Calu3 (cell line): ENCODE results near the gene PHKA2. TPM values are rescaled to one million over a fixed set of nuclear protein-coding genes. Genes with fewer than 3 reads are reported as not detected.

Experiments used
- BruUV-seq: library from RNA; stranded (reverse); fragments of 400-500 nt; replicated peaks from 2 replicates; lab custom pipeline; 2021; lab: Mats Ljungman, UMichigan
- CTCF ChIA-PET: fragments of 300-600 bp; sonication (Branson Sonifier 250); formaldehyde crosslinking; loops from one replicate; lab custom pipeline; 2022; ENCODE audit warnings: antibody characterized with exemption; lab: Charles Lee
- DNase-seq: peaks from one replicate; pipeline ENCODE4 v3.0.0; 2022
- H3K27ac Mint-ChIP-seq: one replicate; pipeline ENCODE4 v1.8.0; 2022; ENCODE audit warnings: mixed read lengths; ENCODE audit not compliant: unreplicated experiment
- H3K27me3 Mint-ChIP-seq: one replicate; pipeline ENCODE4 v1.8.0; 2022; ENCODE audit warnings: mixed read lengths; ENCODE audit not compliant: unreplicated experiment
- H3K36me3 Mint-ChIP-seq: one replicate; pipeline ENCODE4 v1.8.0; 2022; ENCODE audit warnings: mild to moderate bottlenecking, moderate library complexity, mixed read lengths; ENCODE audit not compliant: insufficient read depth, unreplicated experiment
- H3K4me1 Mint-ChIP-seq: one replicate; pipeline ENCODE4 v1.8.0; 2022; ENCODE audit warnings: mild to moderate bottlenecking, low read depth, mixed read lengths; ENCODE audit not compliant: unreplicated experiment
- H3K4me3 Mint-ChIP-seq: one replicate; pipeline ENCODE4 v1.8.0; 2022; ENCODE audit warnings: mild to moderate bottlenecking, low read depth, moderate library complexity, mixed read lengths; ENCODE audit not compliant: unreplicated experiment
- H3K9me3 Mint-ChIP-seq: one replicate; pipeline ENCODE4 v1.8.0; 2022; ENCODE audit warnings: low read depth, mixed read lengths; ENCODE audit not compliant: unreplicated experiment
- CTCF ChIP-seq: fragments of 200-600 bp; IDR thresholded peaks from one replicate; pipeline ENCODE4 v1.8.0; 2022; ENCODE audit warnings: antibody characterized with exemption; ENCODE audit not compliant: unreplicated experiment
- intact Hi-C: fragments of 100-400 bp; cut with micrococcal nuclease; formaldehyde crosslinking; loops from one replicate; pipeline ENCODE4 v1.10.0; 2022; ENCODE audit not compliant: unreplicated experiment
- total RNA-seq: library from RNA; stranded (reverse); gene quantifications from 2 replicates; pipeline ENCODE4 v1.2.3, GENCODE V29; 2022

The PHKA2 gene
- total RNA-seq, 1 experiment from 2014 or later = 47.6 TPM

- BruUV-seq = no TSS peak
- H3K9me3 Mint-ChIP-seq = no peaks in the 10 kb centered on the region
- DNase-seq = no peak
- intact Hi-C loops = loop anchor here (5.0 kb wide), 2 partner anchors 70 to 395 kb away; no protein-coding TSS in a partner anchor
- no peak overlapping the region for H3K4me3 Mint-ChIP-seq
- CTCF ChIA-PET = interaction anchor here (0.6 kb wide), 1 partner anchor 15 kb away, joined by 4 read pairs; no protein-coding TSS in a partner anchor
- H3K27ac Mint-ChIP-seq = no peak overlapping the region
- no peaks in the 10 kb centered on the region for H3K27me3 Mint-ChIP-seq
- H3K4me1 Mint-ChIP-seq = no peaks in the 10 kb centered on the region
- H3K36me3 Mint-ChIP-seq = peaks cover 10% of the 10 kb centered on the region
- TF ChIP-seq CTCF = no peak
Observed at GRCh38 chrX:18937173-18937572, 46.7 kb downstream of the PHKA2 start.

DNA sequence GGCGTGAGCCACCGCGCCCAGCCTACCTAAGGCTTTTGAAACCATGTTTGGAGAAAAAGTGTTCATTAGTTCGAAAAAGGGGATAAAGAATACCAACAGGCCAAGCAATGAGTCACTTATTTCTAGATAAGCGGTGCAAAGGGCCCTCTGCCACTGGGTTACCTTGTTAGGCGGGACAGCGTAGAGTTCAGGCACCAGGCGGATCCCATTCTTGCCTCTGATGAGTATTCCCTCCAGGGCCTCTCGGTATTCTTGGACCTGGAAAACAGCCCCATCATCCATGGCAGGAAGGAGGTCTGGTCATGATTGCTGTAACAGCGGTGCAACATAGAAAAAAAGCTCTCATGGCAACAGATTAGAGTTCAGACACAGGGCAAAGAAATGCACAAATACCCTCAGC lies 48.0 kb downstream of the PHKA2 start:
- Mint-ChIP-seq H3K9me3 (no peaks in the 10 kb centered on the region), H3K27ac (no peak overlapping the region), H3K36me3 (peaks cover 10% of the 10 kb centered on the region), H3K4me3 (no peak overlapping the region), H3K27me3 (no peaks in the 10 kb centered on the region), H3K4me1 (no peaks in the 10 kb centered on the region)
- intact Hi-C loops = loop anchor here (5.0 kb wide), 2 partner anchors 71 to 396 kb away; no protein-coding TSS in a partner anchor
- TF ChIP-seq CTCF = no peak
- no TSS peak for BruUV-seq
- CTCF ChIA-PET = no interaction called here
- DNase-seq = peak; percentile 5

- no peak for TF ChIP-seq CTCF
- intact Hi-C loops = loop anchor here (5.0 kb wide), 2 partner anchors 73 to 398 kb away; no protein-coding TSS in a partner anchor
- DNase-seq = no peak
- Mint-ChIP-seq H3K4me3 (no peak overlapping the region), H3K27ac (no peak overlapping the region), H3K36me3 (peaks cover 10% of the 10 kb centered on the region), H3K9me3 (no peaks in the 10 kb centered on the region), H3K4me1 (no peaks in the 10 kb centered on the region), H3K27me3 (no peaks in the 10 kb centered on the region)
- BruUV-seq = no TSS peak
- CTCF ChIA-PET = no interaction called here
Observed at GRCh38 chrX:18934708-18935107, 49.2 kb downstream of the PHKA2 start.

GRCh38 chrX:18933617-18934016 lies 50.3 kb downstream of the PHKA2 start:
- no peaks in the 10 kb centered on the region for H3K27me3 Mint-ChIP-seq
- CTCF ChIA-PET = no interaction called here
- BruUV-seq = no TSS peak
- H3K36me3 Mint-ChIP-seq = peaks cover 11% of the 10 kb centered on the region
- intact Hi-C loops = no loop called here
- TF ChIP-seq CTCF = no peak
- H3K4me3 Mint-ChIP-seq = no peak overlapping the region
- no peak overlapping the region for H3K27ac Mint-ChIP-seq
- no peaks in the 10 kb centered on the region for H3K4me1 Mint-ChIP-seq
- no peak for DNase-seq
- H3K9me3 Mint-ChIP-seq = no peaks in the 10 kb centered on the region
